Measurements from ENCODE around the gene PRKAR1B. TPM values are rescaled to one million over a fixed set of nuclear protein-coding genes. Genes with fewer than 3 reads are reported as not detected.

PRKAR1B gene
- total RNA-seq, 4 donors from 2014 or later = 1.2 to 12.5 (median 3.6) TPM

- Histone ChIP-seq H3K4me1 (peaks cover 6 to 14% of the 10 kb centered on the region in 2 donors), H3K36me3 (peaks cover 0 to 37% of the 10 kb centered on the region in 2 donors), H3K27ac (peak overlapping the region in 2 of 4 donors; percentile 66 to 83), H3K9me3 (no peaks in the 10 kb centered on the region), H3K27me3 (no peaks in the 10 kb centered on the region), H3K4me3 (no peak overlapping the region)
- intact Hi-C loops (cut with DNase I; ENCODE audit: low total_unique reads) (no loop called here), in situ Hi-C loops (cut with MboI; ENCODE audit: low sequenced_read_pairs in 4 of 4) (no loop called here)
- TF ChIP-seq POLR2A (IDR thresholded peaks at IDR 0.05) = no peak
- no peak for TF ChIP-seq CTCF (IDR thresholded peaks at IDR 0.05 in 4 of 5, conservative IDR thresholded peaks at IDR 0.05 in 1 of 5)
- peak in 1 of 2 donors; percentile 3 for ATAC-seq
- peak in 1 of 2 donors; percentile 31 for DNase-seq
These were observed 40.5 kb upstream of the PRKAR1B start for GRCh38 chr7:767580-767940.

- TF ChIP-seq CTCF (IDR thresholded peaks at IDR 0.05 in 4 of 5, conservative IDR thresholded peaks at IDR 0.05 in 1 of 5) (no peak), POLR2A (IDR thresholded peaks at IDR 0.05) (no peak)
- in situ Hi-C loops (cut with MboI; ENCODE audit: low sequenced_read_pairs in 4 of 4) (no loop called here), intact Hi-C loops (cut with DNase I; ENCODE audit: low total_unique reads) (no loop called here)
- Histone ChIP-seq H3K4me1 (peaks cover 0 to 8% of the 10 kb centered on the region in 2 donors), H3K27me3 (no peaks in the 10 kb centered on the region), H3K27ac (no peak overlapping the region), H3K9me3 (no peaks in the 10 kb centered on the region), H3K4me3 (no peak overlapping the region), H3K36me3 (peaks cover 0 to 45% of the 10 kb centered on the region in 2 donors)
- DNase-seq (no peak), ATAC-seq (no peak)
These were observed 38.3 kb upstream of the PRKAR1B start for GRCh38 chr7:765383-765782.

- H3K9me3 ChIP-seq = no peaks in the 10 kb centered on the region
- TF ChIP-seq POLR2A (IDR thresholded peaks at IDR 0.05) = no peak
- no peak for TF ChIP-seq CTCF (IDR thresholded peaks at IDR 0.05 in 4 of 5, conservative IDR thresholded peaks at IDR 0.05 in 1 of 5)
- ATAC-seq (no peak), DNase-seq (no peak)
- in situ Hi-C loops (cut with MboI; ENCODE audit: low sequenced_read_pairs in 4 of 4) = no loop called here
- H3K4me3 ChIP-seq = no peak overlapping the region
- peaks cover 0 to 4% of the 10 kb centered on the region in 2 donors for H3K4me1 ChIP-seq
- no peaks in the 10 kb centered on the region for H3K27me3 ChIP-seq
- no peak overlapping the region for H3K27ac ChIP-seq
- H3K36me3 ChIP-seq = peaks cover 0 to 47% of the 10 kb centered on the region in 2 donors
- intact Hi-C loops (cut with DNase I; ENCODE audit: low total_unique reads) = no loop called here
These were observed 36.7 kb upstream of the PRKAR1B start for GRCh38 chr7:763762-764161.

GRCh38 chr7:762885-763284, 35.8 kb upstream of the PRKAR1B start:
- intact Hi-C loops (cut with DNase I; ENCODE audit: low total_unique reads) = no loop called here
- DNase-seq (no peak), ATAC-seq (no peak)
- no peak overlapping the region for H3K4me3 ChIP-seq
- H3K4me1 ChIP-seq = no peaks in the 10 kb centered on the region
- no peak for TF ChIP-seq POLR2A (IDR thresholded peaks at IDR 0.05)
- TF ChIP-seq CTCF (IDR thresholded peaks at IDR 0.05 in 4 of 5, conservative IDR thresholded peaks at IDR 0.05 in 1 of 5) = no peak
- H3K9me3 ChIP-seq = no peaks in the 10 kb centered on the region
- peaks cover 0 to 56% of the 10 kb centered on the region in 2 donors for H3K36me3 ChIP-seq
- no peak overlapping the region for H3K27ac ChIP-seq
- in situ Hi-C loops (cut with MboI; ENCODE audit: low sequenced_read_pairs in 4 of 4) = no loop called here
- H3K27me3 ChIP-seq = no peaks in the 10 kb centered on the region

GRCh38 chr7:761631-762030, 34.5 kb upstream of the PRKAR1B start:
- H3K9me3 ChIP-seq = no peaks in the 10 kb centered on the region
- intact Hi-C loops (cut with DNase I; ENCODE audit: low total_unique reads) (no loop called here), in situ Hi-C loops (cut with MboI; ENCODE audit: low sequenced_read_pairs in 4 of 4) (no loop called here)
- H3K4me3 ChIP-seq = no peak overlapping the region
- no peak for TF ChIP-seq POLR2A (IDR thresholded peaks at IDR 0.05)
- no peak for TF ChIP-seq CTCF (IDR thresholded peaks at IDR 0.05 in 4 of 5, conservative IDR thresholded peaks at IDR 0.05 in 1 of 5)
- H3K36me3 ChIP-seq = peaks cover 6 to 68% of the 10 kb centered on the region in 2 donors
- H3K27me3 ChIP-seq = no peaks in the 10 kb centered on the region
- H3K27ac ChIP-seq = no peak overlapping the region
- no peaks in the 10 kb centered on the region for H3K4me1 ChIP-seq
- no peak for DNase-seq
- ATAC-seq = no peak

Measured in gastrocnemius medialis (tissue), 4 donors.